GM18519 (cell line): ENCODE data around the gene MCU.
"Not testable (repeated sequence)": the region's sequence is repeated elsewhere in the genome, so short reads cannot be mapped to it uniquely, and the experiment has no call there.

Experiments
- ATAC-seq: cut with Tn5 transposase; IDR thresholded peaks from one replicate; pipeline ENCODE4 v1.9.1; 2021; ENCODE audit warnings: mild to moderate bottlenecking, moderate library complexity; ENCODE audit not compliant: unreplicated experiment, low FRiP score

Gene MCU

DNA sequence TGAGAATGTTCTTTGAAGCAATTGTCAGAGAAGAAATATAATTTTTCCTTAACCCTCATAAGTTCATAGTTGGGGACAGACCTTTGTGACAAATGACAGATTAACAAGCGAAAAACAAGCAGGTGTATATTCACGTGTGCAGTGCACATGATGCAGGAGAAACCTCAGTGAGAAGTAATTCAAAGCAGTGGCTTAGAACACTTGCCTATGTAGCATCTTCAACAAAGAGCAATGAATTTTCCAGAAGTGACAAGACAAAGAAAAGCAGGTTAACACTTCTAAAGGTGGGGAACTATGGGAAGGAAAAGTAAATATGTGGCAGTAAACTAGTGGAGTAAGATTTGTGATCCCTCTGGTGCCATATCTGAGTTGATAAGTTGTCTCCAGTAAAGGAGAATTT, 65.8 kb downstream of the MCU start:
- ATAC-seq = no peak

GRCh38 chr10:72758930-72759329, 67.0 kb downstream of the MCU start:
- ATAC-seq = not testable (repeated sequence)

DNA sequence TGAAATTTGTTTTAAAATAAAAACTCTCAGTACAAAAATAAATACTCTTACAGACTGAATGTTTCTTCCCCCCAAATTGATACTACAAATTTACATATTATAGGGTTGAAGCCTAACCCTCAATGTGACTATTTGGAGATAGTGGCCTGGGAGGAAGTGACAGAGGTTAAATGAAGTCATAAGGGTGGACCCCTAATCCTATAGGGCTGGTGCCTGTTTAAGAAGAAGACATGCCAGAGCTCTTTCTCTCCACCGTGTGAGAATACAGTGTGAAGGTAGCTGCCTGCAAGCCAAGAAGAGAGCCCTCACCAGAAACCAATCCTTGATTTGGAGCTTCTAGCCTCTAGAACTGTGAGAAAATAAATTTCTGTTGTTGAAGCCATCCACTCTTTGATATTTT, 67.6 kb downstream of the MCU start:
- no peak for ATAC-seq

DNA sequence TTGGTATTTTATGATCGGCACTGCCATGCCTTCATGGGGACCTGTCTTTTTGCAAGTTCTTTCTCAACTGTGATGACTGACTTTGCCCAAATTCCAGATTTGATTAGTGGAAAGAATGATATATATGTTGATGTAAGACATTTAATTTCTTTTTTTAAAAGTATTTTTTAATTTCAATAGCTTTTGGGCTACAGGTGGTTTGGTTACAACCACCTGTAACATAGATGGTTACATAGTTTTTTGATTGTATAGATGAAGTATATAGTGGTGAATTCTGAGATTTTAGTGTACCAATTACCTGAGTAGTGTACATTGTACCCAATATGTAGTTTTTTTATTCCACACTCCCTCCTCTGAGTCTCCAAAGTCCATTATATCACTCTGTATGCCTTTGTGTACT, 69.6 kb downstream of the MCU start:
- ATAC-seq = no peak

- ATAC-seq = no peak
Observed at GRCh38 chr10:72762042-72762441, 70.1 kb downstream of the MCU start.

GRCh38 chr10:72763201-72763600, 71.3 kb downstream of the MCU start:
- no peak for ATAC-seq

DNA sequence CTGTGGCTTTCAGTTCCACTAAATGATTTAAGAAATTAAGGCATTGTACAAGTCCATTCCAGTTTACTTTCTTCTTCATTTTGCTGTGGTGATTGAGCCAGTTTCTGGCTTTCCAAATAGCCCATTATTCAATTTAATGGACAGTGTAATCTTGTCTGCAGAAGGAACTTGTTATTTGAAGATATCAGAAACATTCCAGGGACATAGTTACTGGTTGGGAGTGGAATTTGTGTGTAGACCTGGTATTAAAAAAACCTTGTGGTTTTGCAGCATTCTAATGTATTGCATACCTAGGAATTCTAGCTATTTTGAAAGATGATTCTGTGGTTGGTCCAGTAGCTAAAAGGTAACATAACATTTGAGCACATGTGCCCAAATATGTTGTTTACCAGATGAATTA, 72.2 kb downstream of the MCU start:
- no peak for ATAC-seq

DNA sequence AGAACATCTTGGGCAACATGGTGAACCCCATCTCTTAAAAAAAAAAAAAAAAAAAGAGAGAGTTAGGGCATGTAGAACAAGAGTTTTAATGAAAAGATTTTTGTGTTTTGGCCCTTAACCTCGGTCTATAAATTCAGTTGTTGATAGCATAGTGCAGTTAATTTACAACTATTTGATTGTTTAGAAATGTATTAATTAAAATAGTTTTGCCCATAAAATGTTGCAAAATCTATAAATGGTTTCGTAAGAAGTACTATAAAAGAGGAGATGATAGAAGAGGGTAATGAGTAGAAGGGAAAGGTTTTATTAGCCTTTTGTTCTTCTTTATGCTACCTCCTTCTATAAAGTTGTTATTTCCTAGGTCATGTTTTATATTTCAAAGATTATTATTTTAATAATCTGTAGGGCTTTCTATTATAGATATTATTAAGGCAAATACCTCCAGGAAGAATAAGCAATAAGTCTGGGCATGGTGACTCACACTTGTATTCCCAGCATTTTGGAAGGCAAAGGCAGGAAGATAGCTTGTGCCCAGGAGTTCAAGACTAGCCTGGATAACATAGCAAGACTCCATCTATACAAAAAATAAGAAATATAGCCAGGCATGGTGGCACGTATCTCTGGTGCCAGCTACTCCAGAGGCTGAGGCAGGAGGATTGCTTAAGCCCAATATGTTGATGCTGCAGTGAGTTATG, 73.3 kb downstream of the MCU start:
- ATAC-seq = no peak

DNA sequence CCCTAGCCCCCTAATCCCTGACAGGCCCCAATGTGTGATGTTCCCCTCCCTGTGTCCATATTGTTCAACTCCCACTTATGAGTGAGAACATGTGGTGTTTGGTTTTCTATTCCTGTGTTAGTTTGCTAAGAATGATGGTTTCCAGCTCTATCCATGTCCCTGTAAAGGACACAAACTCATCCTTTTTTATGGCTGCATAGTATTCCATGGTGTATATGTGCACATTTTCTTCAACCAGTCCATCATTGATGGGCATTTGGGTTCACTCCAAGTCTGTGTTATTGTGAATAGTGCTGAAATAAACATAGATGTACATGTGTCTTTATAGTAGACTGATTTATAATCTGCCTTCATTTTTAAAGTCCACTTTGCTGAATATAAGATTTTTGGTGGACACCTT, 79.3 kb downstream of the MCU start:
- ATAC-seq = not testable (repeated sequence)

GRCh38 chr10:72772031-72772430, 80.1 kb downstream of the MCU start:
- no peak for ATAC-seq

- no peak for ATAC-seq
Observed at GRCh38 chr10:72779874-72780273, 87.9 kb downstream of the MCU start.

- no peak for ATAC-seq
Observed at GRCh38 chr10:72782649-72783330, 90.8 kb downstream of the MCU start.

GRCh38 chr10:72783410-72783833, 91.5 kb downstream of the MCU start:
- no peak for ATAC-seq

GRCh38 chr10:72784551-72785351, 92.8 kb downstream of the MCU start:
- ATAC-seq = no peak

DNA sequence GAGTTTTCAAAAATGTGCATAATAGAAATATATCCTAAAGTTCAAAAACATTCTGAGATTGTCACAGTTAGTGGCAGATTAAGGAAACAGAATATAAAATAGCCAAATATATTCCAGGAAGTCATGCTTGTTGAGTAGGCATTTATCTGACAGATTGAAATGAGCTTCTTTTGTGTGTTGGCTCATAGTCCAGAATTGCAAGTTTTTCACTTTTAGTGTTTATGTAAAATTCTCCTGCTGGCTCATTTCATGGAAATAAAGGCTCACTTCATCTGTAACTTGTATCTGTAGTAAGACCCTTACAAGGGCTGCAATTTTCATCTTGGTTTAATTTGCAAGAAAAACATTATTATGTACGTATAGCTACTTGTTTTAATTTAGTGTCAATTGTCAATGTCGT, 93.5 kb downstream of the MCU start:
- no peak for ATAC-seq

DNA sequence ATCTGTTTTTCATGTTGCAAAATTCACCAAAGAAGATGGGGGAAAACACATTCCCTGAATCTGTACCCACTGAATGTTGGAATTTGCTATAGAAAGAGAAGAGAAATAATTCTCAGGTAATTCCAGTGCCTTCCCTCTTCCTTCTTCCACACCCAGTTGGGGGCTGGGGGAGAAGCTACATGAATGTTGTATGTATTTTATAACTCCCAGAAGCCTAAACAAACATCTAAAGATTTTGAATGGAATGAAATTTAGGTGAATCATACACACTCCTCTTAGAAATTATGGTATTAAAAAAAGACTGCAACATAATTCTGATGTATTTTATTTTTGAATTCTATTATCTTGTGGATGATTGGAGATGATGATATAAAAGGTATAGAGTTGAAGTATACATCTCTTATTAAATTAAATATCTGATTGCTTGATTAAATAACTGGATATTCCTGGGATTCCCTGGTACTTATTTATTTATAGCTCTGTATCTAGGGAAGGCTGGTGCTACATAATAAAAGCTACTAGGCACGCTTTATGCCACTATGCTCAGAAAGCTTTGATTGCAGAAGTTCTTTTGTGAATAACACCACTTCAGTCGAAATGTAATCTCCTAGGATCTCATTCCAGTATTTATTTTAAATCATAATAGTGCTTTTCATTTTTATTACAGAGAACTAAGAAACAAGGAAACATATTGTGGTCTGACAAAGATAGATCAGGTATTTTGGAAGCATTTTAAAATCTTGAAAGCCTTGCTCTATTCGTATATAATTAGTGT, 98.5 kb downstream of the MCU start:
- no peak for ATAC-seq

DNA sequence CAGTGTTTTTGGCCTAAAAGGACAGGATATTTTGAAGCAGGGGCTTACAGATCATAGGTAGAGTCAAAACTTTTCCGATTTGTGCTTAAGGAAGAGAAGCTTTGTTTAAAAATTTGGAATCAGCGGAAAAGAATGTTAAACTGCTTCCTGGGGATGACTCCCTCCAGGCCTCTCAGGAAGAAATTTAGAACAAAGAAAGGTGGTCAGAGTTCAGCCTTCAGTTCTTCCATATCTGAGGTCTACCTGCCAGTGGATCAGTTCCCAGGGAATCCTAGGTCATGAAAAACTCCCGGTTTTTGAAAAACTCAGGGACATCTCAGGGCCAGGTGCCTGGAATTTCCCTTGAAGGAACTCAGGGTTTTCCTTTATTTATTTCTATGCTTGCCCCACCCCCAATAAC, 100.3 kb downstream of the MCU start:
- ATAC-seq = no peak

DNA sequence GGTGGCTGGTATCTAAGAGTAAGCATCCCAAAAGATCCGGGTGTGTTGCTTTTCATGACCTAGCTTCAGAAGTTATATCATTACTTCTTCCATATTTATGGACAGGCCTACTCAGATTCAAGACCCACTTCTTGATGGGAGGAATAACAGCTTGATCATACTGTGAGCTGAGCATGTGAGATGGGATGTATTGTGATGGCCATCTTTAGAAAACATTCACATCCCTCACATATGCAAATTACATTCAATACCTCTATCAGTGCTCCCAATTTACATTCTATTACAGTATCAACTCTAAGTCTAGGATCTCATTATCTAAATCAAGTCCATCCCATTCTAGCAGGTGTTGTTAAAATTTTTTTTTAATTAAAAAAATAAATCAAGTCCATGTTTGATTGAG, 101.8 kb downstream of the MCU start:
- ATAC-seq = no peak

DNA sequence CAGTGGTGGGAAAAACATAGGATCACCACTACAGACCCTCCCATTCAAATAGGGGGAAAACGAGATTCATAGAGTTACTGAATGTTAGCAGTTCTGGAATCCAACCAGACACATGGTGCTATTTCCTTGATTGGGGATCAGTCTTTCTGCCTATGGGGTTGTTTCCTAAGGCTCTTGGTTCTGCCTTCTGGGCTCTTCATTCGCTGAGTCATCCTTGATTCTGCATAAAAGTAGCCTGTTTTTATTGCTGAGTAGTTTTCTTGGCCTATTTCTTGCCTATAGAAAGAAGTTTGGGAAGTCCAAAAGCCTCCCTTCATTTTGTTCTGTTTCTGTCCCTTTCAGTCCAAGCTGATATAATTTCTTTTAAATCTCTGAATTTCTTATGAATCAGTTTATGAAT, 102.3 kb downstream of the MCU start:
- ATAC-seq = no peak

DNA sequence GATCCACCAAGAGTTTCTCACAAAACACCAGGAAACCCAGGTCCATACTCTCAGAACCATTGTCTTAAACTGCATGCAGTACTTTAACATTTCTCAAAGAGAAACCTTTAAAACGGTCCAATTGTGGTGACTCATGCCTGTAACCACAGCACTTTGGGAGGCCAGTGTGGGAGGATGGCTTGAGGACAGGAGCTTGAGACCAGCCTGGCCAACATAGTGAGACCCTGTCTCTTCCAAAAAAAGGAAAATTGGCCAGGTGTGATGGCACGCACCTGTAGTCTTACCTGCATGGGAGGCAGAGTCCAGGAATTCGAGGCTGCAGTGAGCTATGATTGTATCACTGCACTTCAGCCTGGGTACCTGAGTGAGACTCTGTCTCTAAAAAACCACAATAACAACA, 104.1 kb downstream of the MCU start:
- ATAC-seq = no peak

GRCh38 chr10:72796538-72796937, 104.6 kb downstream of the MCU start:
- ATAC-seq = no peak
